ENCODE measurements around the gene KIAA0753.

Gene KIAA0753

GRCh38 chr17:6641247-6641863 lies 844 bp upstream of the KIAA0753 start:
- no peak for DNase-seq (ENCODE audit: low read depth)
- H3K4me3 ChIP-seq (ENCODE audit: low read depth, low read length), result peak overlapping the region; percentile 91
- no peak for TF ChIP-seq CTCF (IDR thresholded peaks at IDR 0.05; ENCODE audit: low read depth, low read length, missing control alignments)
- in situ Hi-C loops (cut with HindIII; ENCODE audit: low sequenced_read_pairs), result no loop called here

- no peak for DNase-seq (ENCODE audit: low read depth)
- in situ Hi-C loops (cut with HindIII; ENCODE audit: low sequenced_read_pairs), result no loop called here
- no peak for TF ChIP-seq CTCF (IDR thresholded peaks at IDR 0.05; ENCODE audit: low read depth, low read length, missing control alignments)
- H3K4me3 ChIP-seq (ENCODE audit: low read depth, low read length), result peak overlapping the region; percentile 91
Measured at GRCh38 chr17:6639586-6640535, 650 bp downstream of the KIAA0753 start.

- peak overlapping the region; percentile 91 for H3K4me3 ChIP-seq (ENCODE audit: low read depth, low read length)
- in situ Hi-C loops (cut with HindIII; ENCODE audit: low sequenced_read_pairs), result no loop called here
- TF ChIP-seq CTCF (IDR thresholded peaks at IDR 0.05; ENCODE audit: low read depth, low read length, missing control alignments), result no peak
- DNase-seq (ENCODE audit: low read depth), result no peak
Measured at GRCh38 chr17:6639014-6639585, 1.4 kb downstream of the KIAA0753 start.

GRCh38 chr17:6638046-6638908 lies 2.2 kb downstream of the KIAA0753 start:
- TF ChIP-seq CTCF (IDR thresholded peaks at IDR 0.05; ENCODE audit: low read depth, low read length, missing control alignments), result no peak
- in situ Hi-C loops (cut with HindIII; ENCODE audit: low sequenced_read_pairs), result no loop called here
- DNase-seq (ENCODE audit: low read depth), result no peak
- no peak overlapping the region for H3K4me3 ChIP-seq (ENCODE audit: low read depth, low read length)

GRCh38 chr17:6637458-6637840 lies 3.1 kb downstream of the KIAA0753 start:
- H3K4me3 ChIP-seq (ENCODE audit: low read depth, low read length), result no peak overlapping the region
- in situ Hi-C loops (cut with HindIII; ENCODE audit: low sequenced_read_pairs), result no loop called here
- no peak for DNase-seq (ENCODE audit: low read depth)
- TF ChIP-seq CTCF (IDR thresholded peaks at IDR 0.05; ENCODE audit: low read depth, low read length, missing control alignments), result no peak
